ENCODE data around the gene PRKN.

The PRKN gene

DNA sequence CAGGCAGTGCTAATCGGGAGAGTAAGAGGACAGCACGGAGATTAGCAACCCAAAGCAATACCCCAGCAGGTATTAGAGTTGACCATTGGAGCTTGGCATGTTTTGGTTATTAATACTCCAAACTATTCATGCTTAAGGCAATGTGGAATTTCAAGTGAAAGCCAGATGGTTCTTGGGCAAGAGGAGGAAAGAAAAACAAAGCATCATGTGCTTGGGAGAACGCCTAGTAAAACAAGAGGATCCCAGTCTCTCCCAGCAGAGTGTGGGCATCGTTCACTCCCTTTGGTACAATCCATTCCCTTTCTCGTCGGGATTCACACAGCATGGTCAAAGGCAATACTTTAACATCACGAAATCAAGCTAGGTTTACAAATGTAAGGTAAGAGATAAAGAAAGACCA, 349.8 kb downstream of the PRKN start:
- no peak for DNase-seq (ENCODE audit: low read depth in 2 of 2)

DNA sequence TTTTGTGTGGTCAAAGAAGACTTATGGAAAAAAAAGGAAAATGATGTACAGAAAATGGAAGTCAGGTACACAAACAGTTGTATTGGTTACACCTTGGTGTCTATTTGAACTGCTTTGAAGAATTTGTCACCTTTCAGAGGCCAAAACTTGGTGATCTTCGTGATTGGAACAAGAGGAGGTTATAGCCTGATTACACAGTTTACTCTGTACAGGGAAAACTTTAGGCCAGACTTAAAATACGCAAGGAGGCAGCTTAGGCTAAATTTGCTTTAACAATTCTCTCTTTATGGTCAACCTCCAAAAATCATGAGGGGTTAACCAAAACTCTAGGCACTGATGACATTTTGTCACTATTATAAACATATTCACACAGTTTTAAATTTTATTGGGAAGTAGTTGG, 353.7 kb downstream of the PRKN start:
- DNase-seq (ENCODE audit: low read depth in 2 of 2), result no peak

DNA sequence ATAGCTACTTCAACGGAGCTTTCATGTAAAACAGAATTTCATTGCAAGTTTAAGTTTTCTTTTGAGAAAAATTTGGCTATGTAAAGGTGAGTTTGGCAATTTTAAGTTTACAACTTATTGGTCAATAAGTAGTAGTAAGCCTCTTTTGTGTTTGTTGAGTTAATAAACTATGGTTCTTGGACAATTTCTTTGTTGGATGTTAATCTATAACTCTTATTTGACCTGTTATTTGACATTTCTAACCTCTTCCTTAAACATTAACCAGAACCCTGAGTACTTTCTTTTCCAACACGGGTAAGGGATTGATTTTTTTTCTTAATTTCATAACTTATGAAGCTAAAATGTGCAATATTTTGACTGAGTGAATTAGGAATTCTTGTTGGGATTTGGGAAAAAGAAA, 354.4 kb downstream of the PRKN start:
- no peak for DNase-seq (ENCODE audit: low read depth in 2 of 2)

DNA sequence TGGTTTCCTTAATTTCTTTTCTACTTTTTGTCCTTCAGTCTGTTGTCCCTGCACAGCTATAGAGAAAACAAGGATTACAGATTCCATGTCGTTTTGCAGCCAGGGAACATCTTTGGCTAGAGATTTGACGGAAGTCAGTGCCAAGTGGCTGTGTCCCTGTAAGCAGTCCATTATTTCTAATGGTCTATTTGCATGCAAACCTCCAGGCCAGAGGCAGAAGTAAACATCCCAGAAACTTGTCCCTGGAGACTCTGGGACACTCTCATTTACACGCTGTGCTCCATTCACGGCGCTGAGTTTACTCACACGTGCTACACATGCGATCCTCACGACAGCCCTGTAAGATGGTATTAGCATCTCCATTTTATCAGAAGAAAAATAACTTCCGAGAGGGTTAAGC, 355.5 kb downstream of the PRKN start:
- no peak for DNase-seq (ENCODE audit: low read depth in 2 of 2)

DNA sequence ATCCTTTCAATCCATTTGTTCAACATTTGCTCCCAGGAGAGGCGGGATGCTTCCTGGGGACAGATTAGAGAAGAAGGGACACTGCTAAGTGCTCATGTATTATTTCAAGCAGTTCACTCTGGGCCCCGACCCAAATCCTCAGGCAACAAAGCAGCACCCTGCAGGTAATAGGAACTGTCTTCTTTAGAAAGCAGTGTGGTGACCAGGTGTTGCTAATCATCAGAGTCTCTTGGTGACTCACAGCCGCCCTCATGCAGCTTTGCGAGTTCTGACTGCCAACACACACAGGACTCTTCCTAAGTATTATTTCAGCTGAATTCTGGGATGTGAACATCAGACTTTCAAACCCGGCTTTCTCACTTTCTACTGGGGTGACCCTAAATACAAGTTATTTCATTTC, 356.4 kb downstream of the PRKN start:
- DNase-seq (ENCODE audit: low read depth in 2 of 2), result no peak

DNA sequence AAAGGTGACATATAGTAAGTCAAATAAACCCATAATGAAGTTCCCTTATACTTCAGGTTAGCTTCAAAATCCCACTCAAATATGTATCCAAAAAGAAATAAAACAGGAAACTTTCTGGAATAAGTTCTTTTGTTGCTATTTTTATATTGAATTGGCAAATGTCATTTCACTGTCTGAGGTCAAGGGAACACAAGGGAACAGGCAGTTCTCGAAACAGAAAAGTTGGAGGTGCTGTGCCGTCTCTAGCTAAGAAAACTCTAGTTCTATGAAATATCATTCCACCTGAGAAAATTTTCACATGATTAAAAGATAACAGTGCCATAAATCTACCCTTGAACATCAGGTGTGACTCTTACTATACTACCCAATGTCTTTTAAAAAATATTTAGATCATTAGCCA, 358.5 kb downstream of the PRKN start:
- no peak for DNase-seq (ENCODE audit: low read depth in 2 of 2)

DNA sequence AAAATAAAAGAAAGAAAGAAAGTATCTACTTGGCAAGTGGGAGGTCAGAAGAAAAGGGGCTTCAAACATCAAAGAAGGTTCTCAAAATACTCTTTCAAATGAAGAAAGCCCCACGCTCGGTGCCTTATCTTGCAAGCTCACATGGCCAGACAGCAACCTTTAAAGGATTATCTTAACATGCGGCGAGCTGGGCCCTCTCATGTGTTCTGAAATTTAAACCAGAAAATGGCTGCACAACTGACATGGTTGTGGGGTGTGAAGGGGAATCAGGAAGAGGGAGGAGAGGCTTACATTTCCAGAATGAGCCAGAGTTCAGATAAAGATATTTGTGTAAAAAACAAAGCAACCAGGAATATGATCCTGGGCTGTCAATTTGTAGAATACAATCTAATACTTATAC, 363.1 kb downstream of the PRKN start:
- no peak for DNase-seq (ENCODE audit: low read depth in 2 of 2)

DNA sequence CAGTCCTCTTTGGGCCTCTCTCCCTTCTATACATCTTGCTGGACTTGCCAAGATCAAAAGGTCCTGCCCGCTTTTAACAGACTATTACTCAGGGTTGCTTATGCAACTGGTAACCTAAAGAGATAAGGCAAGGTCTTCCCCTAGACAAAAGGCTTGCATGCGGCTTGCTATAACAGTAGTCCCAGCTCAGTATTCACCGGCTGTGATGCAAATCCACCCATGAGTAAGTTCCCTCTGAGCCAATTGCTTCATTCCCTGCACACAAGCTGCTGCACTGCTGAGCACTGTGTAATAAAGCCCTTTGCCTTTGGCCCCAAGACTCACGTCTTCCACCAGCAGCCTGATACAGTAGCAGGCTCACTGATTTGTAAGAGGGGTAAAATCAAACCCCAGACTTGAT, 363.8 kb downstream of the PRKN start:
- no peak for DNase-seq (ENCODE audit: low read depth in 2 of 2)

DNA sequence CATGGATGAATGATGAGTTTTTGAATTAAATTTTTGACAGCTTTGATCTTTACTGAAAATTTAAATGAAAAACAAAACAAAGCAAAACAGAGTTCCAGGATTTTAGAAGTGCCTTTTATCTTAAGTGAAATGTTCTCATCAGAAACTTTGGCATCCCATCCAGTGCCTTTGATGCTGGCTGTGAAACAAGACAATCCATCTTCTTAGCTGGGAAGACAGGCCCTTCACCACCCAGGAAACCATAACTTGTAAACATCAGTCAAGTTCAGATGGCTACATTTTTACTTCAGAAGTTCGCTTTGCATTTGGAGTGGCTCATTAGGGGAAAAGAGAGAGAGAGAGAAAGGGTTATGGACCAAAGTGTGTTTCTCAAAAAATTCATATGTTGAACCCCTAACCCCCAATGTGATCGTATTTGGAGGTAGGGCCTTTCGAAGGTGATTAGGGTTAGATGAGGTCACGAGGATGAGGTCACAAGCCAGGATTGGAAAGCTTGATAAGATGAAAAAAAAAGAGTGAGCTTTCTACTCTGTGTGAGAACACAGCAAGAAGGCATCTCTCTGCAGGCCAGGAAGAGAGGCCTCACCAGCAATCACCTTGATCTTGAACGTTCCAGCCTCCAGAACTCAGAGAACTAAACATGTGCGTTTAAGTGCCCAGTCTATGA, 366.5 kb downstream of the PRKN start:
- no peak for DNase-seq (ENCODE audit: low read depth in 2 of 2)

DNA sequence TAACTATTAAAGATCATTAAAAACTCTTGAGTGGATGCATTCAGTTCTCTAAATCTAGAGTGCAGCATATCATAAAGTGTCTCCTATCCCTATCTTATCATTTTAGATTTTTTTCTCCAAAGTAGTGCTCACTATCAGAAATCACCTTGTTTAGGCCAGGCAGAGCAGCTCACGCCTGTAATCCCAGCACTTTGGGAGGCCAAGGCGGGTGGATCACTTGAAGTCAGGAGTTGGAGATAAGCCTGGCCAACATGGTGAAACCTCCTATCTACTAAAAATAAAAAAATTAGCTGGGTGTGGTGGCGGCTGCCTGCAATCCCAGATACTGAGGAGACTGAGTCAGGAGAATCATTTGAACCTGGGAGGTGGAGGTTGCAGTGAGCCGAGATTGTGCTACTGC, 368.9 kb downstream of the PRKN start:
- DNase-seq (ENCODE audit: low read depth in 2 of 2), result no peak

DNA sequence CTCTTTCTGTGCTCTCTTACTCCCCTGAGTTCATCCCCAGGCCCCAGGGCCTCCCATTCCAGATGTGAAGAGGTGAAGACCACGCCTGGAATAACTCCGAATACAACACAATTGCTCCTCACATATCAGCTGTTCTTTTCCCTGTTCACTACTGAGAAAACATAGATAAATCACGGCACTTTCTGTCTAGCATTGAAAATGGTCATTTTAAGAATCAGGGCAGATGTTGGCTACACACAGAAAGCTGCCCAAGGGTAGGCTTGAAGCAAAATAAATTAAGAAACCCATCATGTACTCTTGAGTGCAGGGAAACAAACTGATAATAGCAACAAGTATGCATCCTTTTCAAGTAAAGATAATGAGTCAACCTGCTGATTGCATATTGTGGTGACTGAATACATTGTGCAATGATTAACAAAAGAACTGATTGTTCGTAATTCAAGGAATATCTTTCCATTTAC, 382.5 kb downstream of the PRKN start:
- DNase-seq (ENCODE audit: low read depth in 2 of 2), result no peak

DNA sequence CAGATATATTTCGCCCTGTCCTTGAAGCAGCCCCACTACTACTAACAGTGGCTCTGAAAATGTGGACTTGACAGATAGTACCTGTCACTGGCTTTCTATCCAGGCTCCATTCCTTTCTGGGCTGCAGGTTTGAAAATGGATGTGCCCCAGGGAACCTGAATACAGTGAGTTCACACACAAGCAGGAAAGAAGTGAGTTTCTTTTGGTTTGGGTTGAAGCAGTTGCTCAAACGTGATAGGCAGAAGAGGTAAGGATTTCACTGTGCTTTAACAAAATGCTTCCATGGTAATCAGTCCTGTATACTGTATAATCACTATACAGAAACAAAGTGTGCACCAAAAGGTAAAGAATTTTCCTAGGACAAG, 382.9 kb downstream of the PRKN start:
- no peak for DNase-seq (ENCODE audit: low read depth in 2 of 2)

DNA sequence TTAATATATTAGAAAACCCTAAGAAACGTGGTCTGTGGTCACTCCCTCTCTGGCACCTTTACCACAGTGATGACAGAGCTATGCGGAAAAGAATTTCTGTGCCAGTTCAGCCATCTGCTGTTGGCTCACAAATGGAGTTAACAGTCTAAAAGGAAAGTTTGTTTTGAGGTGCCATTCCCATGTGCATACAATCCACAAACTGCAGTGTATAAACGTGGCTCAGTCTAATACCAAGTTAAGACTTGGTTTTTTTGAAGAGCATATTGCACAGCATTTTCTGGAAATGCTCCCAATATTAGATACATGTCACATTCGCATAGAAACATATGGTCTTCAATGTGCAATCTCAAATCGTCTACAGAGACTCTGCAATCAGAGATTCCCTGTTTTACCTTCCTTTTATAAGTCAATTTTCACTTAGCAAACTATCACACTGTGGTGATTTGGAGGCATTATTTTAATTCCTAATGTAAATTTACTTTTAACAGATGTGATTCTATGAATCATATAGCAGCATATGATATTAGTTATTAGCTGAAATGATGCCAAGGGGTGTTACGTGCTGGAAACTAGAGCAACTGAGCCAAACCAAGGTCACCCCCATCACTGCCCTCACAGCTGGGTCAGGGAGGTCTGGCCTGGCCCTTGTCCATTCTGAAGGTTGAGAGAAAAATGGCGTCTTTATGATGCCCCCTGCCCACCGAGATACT, 383.5 kb downstream of the PRKN start:
- no peak for DNase-seq (ENCODE audit: low read depth in 2 of 2)

DNA sequence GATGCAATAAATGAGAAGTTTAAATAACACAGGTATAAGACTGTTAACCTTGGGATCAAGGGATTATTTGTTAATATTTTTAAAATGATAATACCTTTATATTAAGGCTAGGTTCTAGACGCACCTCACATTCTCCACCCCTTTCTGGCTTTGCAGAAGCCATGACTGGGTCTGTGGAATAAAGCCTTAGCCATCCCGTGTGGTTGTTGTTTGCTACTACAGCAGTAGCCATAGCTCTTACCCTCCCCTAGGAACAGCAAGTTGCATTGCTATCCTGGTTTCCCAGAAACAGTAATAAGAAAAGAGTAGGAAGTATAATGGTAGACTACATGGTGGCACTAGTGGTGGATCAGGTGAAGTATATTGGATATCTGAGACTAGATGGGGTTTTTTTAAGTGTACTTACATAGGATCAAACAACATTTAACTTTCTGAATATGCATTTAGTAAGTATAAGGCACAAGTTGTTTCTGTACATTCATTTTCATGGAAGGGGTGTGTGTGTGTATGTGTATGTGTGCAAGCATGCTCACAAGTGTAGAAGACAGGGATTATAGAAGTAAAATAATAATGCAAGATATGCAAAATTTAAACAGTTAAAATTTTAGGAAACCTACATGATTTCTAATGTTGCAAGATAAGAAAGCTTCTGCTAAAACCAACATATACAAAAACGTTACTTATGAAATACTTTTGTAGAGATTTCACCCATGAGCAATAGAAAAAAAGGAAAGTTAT, 384.2 kb downstream of the PRKN start:
- no peak for DNase-seq (ENCODE audit: low read depth in 2 of 2)

DNA sequence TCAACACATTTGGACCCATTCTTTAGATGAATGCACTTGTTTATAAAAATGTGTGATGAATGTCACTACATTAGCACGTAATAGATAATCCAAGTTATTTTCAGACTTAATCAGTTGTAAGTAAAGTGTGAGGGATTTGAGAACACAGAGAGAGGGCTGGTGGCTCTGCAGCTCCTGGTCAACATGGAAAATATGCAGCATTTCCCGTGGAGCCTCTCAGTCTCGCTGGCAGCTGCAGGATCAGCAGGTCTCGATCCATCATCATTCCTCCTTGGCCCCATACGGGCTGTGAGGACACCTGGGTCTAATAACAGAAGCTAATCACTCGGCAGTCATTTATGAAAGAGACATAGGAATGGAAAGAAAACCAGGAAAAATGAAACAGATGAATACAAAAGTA, 390.2 kb downstream of the PRKN start:
- no peak for DNase-seq (ENCODE audit: low read depth in 2 of 2)

DNA sequence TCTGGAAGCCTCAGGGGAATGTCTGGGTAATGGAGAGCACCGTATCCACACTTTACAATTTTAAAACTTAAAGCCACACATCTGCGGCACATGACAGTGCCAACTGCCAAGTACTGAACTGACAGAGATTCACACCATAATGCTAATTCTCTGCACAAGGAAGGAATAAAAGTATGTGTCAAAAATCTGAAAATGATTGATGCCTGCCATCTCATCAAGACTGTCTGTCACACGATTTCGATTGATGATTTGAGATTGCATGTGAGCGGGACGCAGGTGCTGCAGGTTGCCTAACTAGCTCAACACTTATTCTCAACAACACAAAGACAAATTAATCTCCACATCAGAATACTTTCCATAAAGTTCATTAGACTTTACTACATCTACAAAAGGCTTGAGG, 391.2 kb downstream of the PRKN start:
- DNase-seq (ENCODE audit: low read depth in 2 of 2), result no peak

DNA sequence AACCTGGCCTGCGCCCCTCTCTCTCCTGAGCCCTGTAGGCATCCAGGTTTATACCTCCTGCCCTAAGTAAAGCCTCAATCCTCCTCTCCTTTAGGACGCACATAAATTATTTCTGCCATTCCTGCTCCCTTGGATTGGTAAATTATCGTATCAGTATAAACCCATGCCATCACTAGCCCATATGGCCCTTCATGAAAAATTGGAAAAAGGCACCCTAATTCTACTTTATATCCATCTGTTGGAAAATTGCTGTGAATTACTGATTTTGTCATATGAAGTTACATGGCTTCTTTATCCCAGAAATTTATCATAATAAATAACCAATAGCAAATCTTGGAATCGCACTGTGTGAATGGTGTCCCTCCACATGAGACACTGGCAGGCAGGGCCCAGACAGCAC, 395.2 kb downstream of the PRKN start:
- DNase-seq (ENCODE audit: low read depth in 2 of 2), result no peak

DNA sequence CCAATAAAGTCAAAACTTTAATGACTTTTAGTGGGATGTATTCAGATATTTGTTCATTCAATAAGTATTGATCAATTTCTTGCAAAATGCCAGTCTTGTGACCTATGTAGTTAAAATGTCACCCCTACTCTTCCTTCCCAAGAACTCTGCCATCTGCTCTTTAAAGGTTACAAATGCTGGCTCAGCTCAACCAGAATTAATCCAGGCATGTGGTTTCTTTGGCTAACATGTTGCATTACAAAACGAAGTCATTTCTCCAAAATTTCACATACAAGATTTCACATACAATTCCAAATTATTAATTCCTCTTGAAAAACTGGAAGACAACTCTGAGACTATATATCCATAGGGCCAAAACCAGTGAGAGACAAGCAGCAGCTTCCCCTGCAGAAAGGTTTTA, 395.7 kb downstream of the PRKN start:
- DNase-seq (ENCODE audit: low read depth in 2 of 2), result no peak

DNA sequence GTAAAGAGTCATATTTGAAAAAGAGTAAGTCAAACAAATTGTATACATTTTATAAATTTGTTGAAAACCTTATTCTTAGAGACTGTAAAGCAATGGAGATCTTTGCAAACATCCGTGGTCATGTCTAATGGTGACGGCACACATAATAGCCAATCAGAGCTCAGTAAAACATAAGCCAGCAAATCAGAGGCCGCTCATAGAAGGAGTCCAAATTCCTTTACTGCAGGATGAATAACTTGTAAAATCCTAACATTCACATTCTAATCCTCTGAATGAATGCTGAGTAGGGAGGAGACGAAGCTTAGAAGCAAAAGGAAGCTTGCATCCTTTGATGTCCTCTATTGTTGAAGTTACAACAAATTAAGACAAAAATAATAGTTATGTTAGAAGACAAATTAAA, 401.7 kb downstream of the PRKN start:
- no peak for DNase-seq (ENCODE audit: low read depth in 2 of 2)

DNA sequence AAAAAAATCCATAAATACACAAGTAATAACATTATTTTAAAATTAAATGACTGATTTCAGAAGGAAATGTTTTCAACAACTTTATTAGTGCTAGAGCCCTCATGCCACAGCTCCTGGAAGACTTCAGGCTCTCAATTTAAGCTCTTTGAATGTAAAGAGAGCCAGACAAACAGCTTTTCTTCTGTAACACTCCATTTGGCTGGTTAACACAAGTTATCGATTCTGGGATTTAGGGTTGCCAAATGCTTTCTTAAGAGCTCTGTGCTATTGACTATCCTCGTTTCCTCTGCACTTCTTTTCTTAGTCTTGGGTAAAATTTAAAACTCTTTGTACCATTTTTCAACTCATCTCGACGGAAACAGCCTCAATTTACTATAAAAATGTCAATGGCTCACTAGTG, 402.5 kb downstream of the PRKN start:
- DNase-seq (ENCODE audit: low read depth in 2 of 2), result no peak

DNA sequence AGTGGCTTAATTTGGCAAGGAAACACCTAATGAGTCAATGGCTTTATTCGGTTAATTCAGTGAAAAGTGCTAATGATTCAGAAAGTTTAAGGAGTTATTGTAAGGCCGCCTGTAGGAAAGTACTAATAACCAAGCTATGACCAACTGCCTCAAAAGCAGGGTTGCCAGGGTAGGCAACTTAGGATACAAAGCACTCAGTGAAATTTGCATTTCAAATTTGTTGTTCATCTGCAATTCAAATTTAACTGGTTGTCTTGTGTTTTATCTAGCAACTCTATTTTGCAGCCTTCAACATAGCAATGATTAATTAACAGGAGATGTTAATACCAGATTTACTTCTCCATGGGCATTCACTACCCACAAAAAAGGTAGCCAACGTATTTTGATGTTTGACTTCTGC, 412.3 kb downstream of the PRKN start:
- no peak for DNase-seq (ENCODE audit: low read depth in 2 of 2)

DNA sequence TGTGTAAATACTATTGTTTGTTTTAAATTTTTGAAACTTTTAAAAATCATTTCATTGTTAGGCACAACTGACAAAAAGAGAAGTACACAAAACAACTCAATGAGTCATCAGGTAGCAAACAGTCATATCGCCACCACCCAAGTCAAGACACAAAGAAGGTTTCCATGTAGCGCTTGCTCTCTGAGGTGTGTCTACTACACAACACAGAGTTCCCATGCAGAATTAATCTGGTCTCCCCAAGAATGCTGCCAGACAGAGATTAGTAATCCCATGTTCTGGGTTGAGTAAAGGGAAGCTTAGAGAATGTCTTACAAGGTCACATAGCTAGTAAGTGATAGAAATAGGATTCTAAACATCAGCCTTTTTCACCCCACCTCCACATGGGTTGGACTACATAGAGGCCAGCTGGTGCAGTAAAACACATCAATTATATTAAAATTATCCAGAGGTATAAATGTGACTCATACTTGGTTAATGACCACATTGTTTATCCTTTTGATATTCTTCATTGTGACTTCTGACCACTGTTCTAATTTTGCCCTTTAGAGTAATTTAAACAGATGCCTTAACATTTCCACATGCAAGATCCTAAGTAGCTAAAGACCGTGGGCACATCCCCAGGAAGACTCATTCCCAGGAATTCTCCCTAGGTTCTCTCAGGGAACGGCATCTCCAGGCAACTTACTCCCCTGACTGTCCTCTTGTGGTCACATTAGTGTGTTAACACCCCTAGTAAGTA, 413.5 kb downstream of the PRKN start:
- DNase-seq (ENCODE audit: low read depth in 2 of 2), result no peak

DNA sequence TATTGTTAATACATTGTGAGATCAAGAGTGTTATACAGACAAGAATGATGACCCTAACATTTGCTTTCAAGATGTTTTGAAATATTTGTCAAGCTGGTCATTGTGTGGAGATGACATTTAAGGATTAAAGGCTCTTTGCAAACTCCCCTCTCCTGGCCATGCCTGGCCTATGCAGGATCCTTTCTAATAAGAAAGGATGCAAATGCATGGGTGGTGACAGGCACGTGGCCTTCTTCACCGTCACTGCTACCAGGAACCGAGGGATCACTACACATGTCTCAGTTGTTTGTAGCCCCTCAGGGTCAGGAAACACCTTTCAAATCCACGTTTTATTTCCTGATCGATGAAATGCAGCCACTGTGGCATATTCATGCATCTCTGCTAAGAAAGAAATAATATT, 419.7 kb downstream of the PRKN start:
- no peak for DNase-seq (ENCODE audit: low read depth in 2 of 2)

Data from stimulated activated CD4-positive, alpha-beta T cell treated with anti-CD3 and anti-CD28 coated beads, Interleukin-12 subunit alpha, Interleukin-12 subunit beta, amount 100 ng/mL, for 24 hours (primary cell).